GM08714 (cell line): ENCODE measurements around the gene ROCK1.
"Not testable (repeated sequence)": the region's sequence is repeated elsewhere in the genome, so short reads cannot be mapped to it uniquely, and the experiment has no call there.

ENCODE experiments used
- H3K4me3 ChIP-seq: fragments of 200-500 bp; sonication (Bioruptor generic); 2 replicates; pipeline ENCODE4 v1.5.1; 2014; ENCODE audit warnings: mild to moderate bottlenecking, low read length, inconsistent platforms
- ZNF274 ChIP-seq: IDR thresholded peaks from 2 replicates; pipeline ENCODE4 v1.6.1; 2012; ENCODE audit warnings: mild to moderate bottlenecking, low read depth, low read length

ROCK1 gene

DNA sequence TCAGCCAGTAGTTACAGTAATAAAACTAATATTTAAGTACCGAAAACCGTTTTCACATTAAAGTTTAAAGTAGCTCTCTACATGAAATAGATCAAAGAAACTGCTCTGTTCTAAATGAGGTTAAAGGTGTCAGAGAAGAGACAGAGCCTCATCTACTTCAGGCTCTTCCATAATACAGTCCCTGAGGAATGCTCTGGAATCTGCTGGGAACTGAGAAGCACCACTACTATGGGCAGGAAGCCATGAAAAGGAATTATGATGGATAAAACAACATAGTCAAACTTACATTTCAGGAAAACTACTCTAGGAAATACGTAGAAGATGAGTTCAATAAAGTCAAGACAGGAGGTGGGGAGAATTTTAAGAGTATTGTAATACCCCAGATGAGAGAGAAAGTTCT, 60.0 kb downstream of the ROCK1 start:
- TF ChIP-seq ZNF274, result no peak

DNA sequence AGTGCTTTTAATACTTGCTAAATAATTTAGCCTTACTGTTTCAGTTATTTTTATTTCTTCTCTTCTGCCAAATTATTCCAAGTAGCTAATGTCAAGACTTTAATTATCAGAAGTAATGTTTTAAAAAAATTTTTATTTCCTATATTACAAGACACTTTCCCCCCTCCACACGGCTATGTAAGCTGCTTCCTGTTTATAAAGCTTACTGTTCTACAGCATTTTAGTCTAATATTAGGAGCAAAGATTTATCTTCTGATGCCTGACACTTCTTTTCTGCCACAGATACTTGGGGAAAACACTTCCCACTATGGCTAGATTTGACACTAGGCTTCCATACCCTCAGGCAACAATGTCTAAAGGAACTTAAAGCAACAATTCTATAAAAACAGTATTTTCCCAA, 62.3 kb downstream of the ROCK1 start:
- no peak for TF ChIP-seq ZNF274
- no peak overlapping the region for H3K4me3 ChIP-seq

More for the DNA sequence above, 60.0 kb downstream of the ROCK1 start:
- H3K4me3 ChIP-seq, result no peak overlapping the region

DNA sequence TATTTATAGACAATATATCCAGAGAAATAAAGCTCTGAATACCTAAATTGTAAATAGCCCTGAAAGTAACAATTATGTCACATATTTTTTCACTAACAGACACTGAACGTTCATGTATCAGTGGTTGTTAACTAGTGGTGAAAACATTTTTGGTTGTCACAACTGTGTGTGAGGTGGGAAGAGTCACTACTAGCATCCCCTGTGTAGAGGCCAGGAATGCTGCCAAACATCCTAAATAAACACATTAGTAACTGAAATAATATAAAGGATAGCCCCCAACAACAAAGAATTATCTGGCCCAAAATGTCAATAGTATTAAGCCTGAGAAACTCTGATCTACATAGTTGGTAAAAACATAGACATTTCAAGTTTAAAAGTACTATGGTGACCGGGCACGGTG, 64.5 kb downstream of the ROCK1 start:
- TF ChIP-seq ZNF274, result no peak
- H3K4me3 ChIP-seq, result no peak overlapping the region

DNA sequence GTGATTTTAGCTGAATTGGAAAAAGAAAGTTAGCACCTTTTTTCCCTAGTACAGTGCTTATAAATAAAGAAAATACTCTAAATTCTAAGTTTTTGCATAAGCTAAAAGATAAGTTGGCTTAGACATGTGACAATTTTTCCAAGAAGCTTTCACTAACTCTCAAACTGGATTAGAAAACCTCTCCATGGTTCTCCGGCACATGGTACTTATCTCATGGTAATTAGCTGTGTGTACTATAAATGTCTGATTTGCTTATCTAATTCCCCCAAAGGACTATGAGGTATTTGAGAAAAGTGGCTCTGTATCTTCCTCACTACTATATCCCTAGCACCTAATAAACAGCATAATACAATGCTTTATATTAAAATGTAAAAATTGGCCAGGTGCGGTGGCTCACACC, 71.1 kb downstream of the ROCK1 start:
- TF ChIP-seq ZNF274, result no peak
- no peak overlapping the region for H3K4me3 ChIP-seq

DNA sequence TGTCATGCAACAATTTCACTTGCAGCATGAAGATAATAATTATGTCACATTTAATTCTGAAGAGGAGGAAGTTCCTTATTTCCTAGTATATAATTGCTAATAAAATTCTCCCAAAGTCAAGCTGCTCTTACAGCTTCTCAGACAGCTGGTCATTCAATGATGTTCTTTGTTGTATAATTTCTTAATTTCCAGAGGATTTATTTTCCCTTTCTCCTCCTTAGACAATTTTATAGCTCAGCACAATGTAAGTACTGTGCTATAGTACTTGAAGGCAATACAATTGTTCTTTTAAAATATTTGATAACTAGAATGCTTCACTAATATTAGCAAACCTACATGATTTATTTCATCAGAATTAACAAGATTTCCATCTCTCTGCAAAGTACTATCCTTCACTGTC, 73.4 kb downstream of the ROCK1 start:
- no peak for TF ChIP-seq ZNF274
- no peak overlapping the region for H3K4me3 ChIP-seq

DNA sequence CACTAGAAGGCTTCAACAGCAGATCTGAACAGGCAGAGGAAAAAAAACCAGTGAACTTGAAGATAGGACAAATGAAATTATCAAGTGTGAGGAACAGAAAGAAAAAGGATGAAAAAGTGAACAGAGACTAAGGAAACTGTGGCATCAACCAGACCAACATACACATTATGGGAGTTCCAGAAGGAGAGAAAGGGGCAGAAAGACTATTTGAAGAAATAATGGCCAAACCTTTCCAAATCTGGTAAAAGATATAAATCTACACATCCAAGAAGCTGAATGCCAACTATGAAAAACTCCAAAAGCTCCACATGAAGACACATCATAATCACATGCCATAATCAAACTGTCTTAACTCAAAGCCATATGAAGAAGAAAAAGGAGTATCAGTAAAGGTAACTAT, 79.8 kb downstream of the ROCK1 start:
- H3K4me3 ChIP-seq, result no peak overlapping the region
- no peak for TF ChIP-seq ZNF274

DNA sequence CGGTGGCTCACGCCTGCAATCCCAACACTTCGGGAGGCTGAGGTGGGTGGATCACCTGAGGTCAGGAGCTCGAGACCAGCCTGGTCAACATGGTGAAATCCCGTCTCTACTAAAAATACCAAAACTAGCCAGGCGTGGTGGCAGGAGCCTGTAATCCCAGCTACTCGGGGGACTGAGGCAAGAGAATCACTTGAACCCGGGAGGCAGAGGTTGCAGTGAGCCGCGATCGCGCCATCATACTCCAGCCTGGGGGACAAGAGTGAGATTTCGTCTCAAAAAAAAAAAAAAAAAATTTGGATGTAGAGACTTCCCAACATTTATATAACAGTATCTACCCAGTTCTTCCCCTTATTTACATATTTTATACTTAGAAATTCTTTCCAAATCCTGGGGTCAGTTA, 93.4 kb downstream of the ROCK1 start:
- H3K4me3 ChIP-seq, result not testable (repeated sequence)

DNA sequence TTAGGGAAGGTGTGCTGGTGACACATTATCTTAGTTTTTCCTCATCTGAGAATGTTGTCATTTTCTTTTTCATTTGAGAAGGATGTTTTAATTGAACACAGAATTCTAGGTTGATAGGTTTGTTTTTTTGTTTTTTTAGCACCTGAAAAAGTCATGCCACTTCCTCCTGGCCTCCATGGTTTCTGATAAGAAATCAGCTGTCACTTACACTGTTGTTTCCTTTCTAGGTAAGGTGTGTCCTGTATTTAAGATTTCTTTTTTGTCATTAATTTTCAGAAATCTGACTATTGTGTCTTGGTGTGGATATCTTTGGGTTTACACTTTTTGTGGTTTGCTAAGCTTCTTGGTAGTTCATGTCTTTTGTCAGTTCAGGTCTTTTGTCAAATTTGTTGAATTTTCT, 99.3 kb downstream of the ROCK1 start:
- TF ChIP-seq ZNF274, result no peak

DNA sequence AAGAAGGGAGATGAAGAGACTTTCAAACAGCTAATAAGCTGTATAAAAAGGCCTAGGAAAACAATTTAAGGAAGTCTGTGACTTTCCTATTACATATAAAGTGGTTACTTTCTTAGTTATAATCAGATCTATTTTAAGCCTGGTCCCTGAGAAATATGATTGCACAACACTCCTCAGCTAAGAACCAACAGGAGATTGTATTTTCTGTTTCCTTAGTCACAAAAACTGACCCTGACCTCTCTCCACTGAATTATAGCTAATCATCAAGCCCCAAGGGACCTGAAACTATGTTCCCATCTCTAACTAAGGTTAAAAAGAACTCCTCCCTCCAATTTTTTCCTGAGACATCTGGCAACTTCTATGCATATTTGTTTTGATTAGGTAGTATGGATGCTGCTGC, 106.9 kb downstream of the ROCK1 start:
- H3K4me3 ChIP-seq, result no peak overlapping the region
- no peak for TF ChIP-seq ZNF274

More for the DNA sequence above, 99.3 kb downstream of the ROCK1 start:
- no peak overlapping the region for H3K4me3 ChIP-seq

DNA sequence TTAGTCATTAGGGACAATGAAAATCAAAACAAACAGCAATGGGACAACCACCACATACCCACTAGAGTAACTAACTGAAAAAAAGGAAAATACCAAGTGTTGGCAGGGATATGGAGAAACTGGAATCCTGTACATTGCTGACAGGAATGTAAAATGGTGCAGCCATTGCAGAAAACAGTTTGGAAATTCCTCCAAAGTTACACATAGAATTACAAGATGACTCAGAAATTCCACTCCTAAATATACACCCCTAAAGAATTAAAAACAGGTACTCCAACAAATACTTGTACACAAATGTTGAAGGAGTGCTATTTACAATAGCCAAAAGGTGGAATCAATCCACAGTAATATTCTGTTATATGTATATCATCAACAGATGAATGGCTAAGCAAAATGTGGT, 110.9 kb downstream of the ROCK1 start:
- no peak for TF ChIP-seq ZNF274

DNA sequence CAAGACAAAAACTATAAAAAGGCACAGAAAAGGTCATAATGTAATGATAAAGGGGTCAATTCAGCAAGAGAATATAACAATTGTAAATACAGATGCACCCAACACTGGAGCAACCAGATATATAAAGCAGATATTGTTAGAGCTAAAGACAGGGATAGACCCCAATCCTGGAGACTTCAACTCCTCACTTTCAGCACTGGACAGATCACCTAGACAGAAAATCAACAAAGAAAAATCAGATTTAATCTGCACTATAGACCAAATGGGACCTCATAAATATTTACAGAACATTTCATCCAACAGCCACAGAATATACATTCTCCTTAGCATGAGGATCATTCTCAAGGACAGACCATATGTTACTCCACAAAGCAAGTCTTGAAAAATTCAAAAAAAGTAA, 114.2 kb downstream of the ROCK1 start:
- H3K4me3 ChIP-seq, result no peak overlapping the region
- no peak for TF ChIP-seq ZNF274

More for the DNA sequence above, 110.9 kb downstream of the ROCK1 start:
- no peak overlapping the region for H3K4me3 ChIP-seq

DNA sequence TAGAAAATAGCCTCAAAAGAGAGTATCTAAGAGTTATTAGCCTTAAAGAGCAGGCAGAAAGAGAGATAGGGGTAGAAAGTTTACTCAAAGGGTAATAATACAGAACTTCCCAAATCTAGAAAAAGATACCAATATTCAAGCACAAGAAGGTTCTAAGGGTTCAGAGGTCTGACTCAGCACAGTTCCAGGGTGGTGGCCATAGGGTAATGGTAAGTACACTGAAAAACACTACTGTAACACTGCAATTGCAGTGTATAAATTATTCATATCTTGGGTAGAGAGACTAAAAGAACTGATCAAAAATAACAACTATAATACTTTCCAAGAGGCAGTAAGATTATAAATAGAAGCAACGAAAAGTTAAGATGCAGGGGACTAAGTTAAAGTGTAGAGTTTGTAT, 115.2 kb downstream of the ROCK1 start:
- no peak overlapping the region for H3K4me3 ChIP-seq
- TF ChIP-seq ZNF274, result no peak

DNA sequence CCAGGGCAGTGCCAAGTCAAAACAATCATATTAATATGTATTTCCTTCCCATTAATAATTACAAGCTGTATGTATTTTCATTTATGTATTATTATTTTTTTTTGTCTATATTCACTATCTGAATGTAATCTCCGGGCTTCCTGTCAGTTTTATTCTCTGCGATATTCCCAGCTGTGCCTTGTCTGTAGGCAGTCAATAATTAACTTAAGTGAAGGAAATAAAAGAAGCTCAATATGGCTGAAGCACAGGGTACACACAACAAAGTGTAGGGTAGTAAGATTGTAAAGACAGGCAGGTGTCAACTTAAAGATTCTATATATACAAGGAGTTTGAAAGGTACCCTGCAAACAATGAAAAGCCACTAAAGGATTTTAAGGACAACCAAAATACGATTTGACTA, 122.9 kb downstream of the ROCK1 start:
- no peak for TF ChIP-seq ZNF274
- H3K4me3 ChIP-seq, result no peak overlapping the region

DNA sequence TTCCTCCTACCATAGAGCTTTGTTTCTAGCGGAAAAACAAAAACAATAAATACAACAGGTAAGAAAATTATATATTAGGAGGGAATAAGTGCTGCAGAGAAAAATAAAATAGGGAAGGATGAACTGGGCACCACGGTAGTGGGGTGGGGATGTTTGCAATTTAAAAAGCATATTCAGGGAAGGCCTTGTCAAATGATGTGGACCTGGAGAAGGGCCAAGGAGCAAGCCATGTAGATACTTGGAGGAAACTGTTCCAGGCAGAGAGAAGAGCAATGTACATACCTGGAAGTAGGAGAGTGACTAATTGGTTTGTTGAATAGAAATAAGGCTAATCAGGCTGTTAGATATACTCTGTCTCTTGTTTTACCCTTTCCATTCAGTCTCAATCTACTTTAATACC, 136.5 kb downstream of the ROCK1 start:
- no peak for TF ChIP-seq ZNF274
- H3K4me3 ChIP-seq, result no peak overlapping the region

DNA sequence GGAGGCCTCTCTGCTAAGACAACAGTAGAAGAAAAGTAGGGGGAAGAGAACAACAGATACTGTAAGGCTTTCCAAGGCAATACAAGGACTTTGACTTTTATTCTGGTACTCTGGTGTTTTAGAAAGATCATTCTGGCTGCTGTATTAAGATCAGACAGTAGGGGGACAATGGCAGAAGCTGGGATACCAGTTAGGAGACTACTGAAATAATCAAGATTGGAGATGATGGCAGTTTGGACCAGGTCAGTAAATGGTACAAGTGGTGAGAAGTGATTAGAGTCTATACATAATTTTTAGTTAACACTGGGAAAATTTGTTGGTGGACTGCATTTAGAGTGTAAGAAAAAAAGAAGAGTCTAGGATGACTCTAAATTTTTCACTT, 139.7 kb downstream of the ROCK1 start:
- TF ChIP-seq ZNF274, result no peak
- no peak overlapping the region for H3K4me3 ChIP-seq

DNA sequence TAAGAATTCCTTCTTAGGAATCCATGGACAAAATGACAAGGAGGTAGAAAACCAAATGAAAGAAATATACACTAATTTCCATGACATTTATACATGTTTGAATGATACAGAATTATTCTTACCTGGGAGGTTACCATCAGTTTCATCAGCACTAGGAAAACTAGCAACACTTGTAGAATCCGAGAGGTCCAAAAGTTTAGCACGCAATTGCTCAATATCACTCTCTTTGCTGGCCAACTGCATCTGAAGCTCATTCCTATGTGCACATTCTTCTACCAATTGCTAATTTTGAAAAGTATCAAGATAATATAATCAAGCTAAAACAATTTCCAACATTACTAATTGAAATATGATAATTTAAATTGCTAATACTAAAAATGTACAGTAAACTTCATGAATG, 144.8 kb downstream of the ROCK1 start:
- TF ChIP-seq ZNF274, result no peak

DNA sequence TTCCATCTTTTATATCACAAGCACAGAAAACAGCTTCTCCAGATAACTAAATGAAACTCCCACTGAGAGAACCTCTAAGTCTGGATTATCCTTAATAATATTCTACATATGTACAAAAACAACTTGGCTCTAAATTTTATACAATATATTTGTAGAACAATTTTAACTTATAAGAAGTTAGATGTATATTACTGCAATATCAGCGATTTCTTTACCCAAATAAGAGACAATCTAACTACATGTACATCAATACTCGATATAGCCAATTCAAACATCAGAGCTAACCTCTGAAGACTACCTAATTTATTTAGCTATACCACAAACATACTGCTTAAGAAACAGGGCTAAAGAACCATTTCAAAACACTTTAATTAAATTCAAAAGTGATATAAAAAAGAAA, 148.6 kb downstream of the ROCK1 start:
- no peak overlapping the region for H3K4me3 ChIP-seq
- no peak for TF ChIP-seq ZNF274

More for the DNA sequence above, 144.8 kb downstream of the ROCK1 start:
- no peak overlapping the region for H3K4me3 ChIP-seq
